GM12865 (cell line): ENCODE results near the gene KCNJ15.

ENCODE experiments used
- DNase-seq: peaks from one replicate; pipeline ENCODE4 v3.0.0; 2010; ENCODE audit warnings: low read depth
- H3K4me3 ChIP-seq: 2 replicates; pipeline ENCODE4 v1.5.1; 2011; ENCODE audit warnings: mild to moderate bottlenecking, low read depth, low read length, control low read depth
- CTCF ChIP-seq: IDR thresholded peaks from 2 replicates; pipeline ENCODE4 v1.5.1; 2011; ENCODE audit warnings: low read length, control low read depth, low read depth, inconsistent platforms; ENCODE audit not compliant: insufficient read depth; ENCODE audit errors: missing control alignments

KCNJ15 gene

GRCh38 chr21:38256599-38257302 is at the start of gene KCNJ15:
Gene KCNJ15 (plus strand): TSS chr21:38256991. CDS start chr21:38299262, 42,271 bp downstream.
- TF ChIP-seq CTCF: no peak
- DNase-seq: no peak
- H3K4me3 ChIP-seq: no peak within 1 kb of the TSS

GRCh38 chr21:38208118-38208517 is 48.7 kb upstream of the KCNJ15 start:
- H3K4me3 ChIP-seq: no peak overlapping the region
- TF ChIP-seq CTCF: no peak
- no peak for DNase-seq

GRCh38 chr21:38211321-38211720 is 45.5 kb upstream of the KCNJ15 start:
- no peak for TF ChIP-seq CTCF
- H3K4me3 ChIP-seq: no peak overlapping the region
- no peak for DNase-seq

GRCh38 chr21:38212706-38213105 is 44.1 kb upstream of the KCNJ15 start:
- no peak overlapping the region for H3K4me3 ChIP-seq
- DNase-seq: no peak
- no peak for TF ChIP-seq CTCF

- TF ChIP-seq CTCF: peak; percentile 91
- no peak overlapping the region for H3K4me3 ChIP-seq
- DNase-seq: peak; percentile 83
Observed at GRCh38 chr21:38219049-38219628, 37.7 kb upstream of the KCNJ15 start.

- no peak overlapping the region for H3K4me3 ChIP-seq
- no peak for DNase-seq
- no peak for TF ChIP-seq CTCF
Observed at GRCh38 chr21:38220270-38220737, 36.5 kb upstream of the KCNJ15 start.
